Caco-2 (cell line): ENCODE measurements around the gene ANKRD13D. TPM values are rescaled to one million over a fixed set of nuclear protein-coding genes. Genes with fewer than 3 reads are reported as not detected.

Experiments
- BruUV-seq: library from RNA; stranded (reverse); fragments of 400-500 nt; replicated peaks from 2 replicates; lab custom pipeline; 2021; lab: Mats Ljungman, UMichigan
- CTCF ChIA-PET: fragments of 300-600 bp; sonication (Branson Sonifier 250); formaldehyde crosslinking; loops from one replicate; lab custom pipeline; 2022; ENCODE audit warnings: antibody characterized with exemption; lab: Charles Lee
- POLR2A ChIA-PET: fragments of 300-600 bp; sonication (Branson Sonifier 250); formaldehyde crosslinking; loops from one replicate; lab custom pipeline; 2022; ENCODE audit warnings: antibody characterized with exemption; lab: Charles Lee
- DNase-seq, 2 experiments: peaks; one replicate each; pipeline versions ENCODE4 v3.0.0 to v3.0.0-alpha.2; 2020 to 2022
- H3K27me3 ChIP-seq: replicated peaks from 2 replicates; pipeline ENCODE4 v1.6.0; 2011; ENCODE audit warnings: low read length; ENCODE audit not compliant: control insufficient read depth, insufficient read depth
- H3K36me3 ChIP-seq: 2 replicates; pipeline ENCODE4 v1.5.1; 2011; ENCODE audit warnings: low read length; ENCODE audit not compliant: control insufficient read depth, insufficient read depth
- H3K4me1 ChIP-seq: fragments of 250-450 bp; sonication (Bioruptor Pico); 2 replicates; pipeline ENCODE4 v1.5.1; 2020; ENCODE audit warnings: mild to moderate bottlenecking
- H3K4me3 ChIP-seq: 2 replicates; pipeline ENCODE4 v1.5.1; 2011; ENCODE audit warnings: low read depth, mild to moderate bottlenecking, control low read depth, low read length
- H3K9me3 ChIP-seq: fragments of 250-450 bp; sonication (Bioruptor Pico); 2 replicates; pipeline ENCODE4 v1.5.1; 2020; ENCODE audit warnings: mild to moderate bottlenecking, moderate library complexity
- H3K27ac Mint-ChIP-seq: one replicate; pipeline ENCODE4 v1.8.0; 2022; ENCODE audit warnings: mixed read lengths; ENCODE audit not compliant: unreplicated experiment
- H3K27me3 Mint-ChIP-seq: one replicate; pipeline ENCODE4 v1.8.0; 2022; ENCODE audit warnings: mixed read lengths; ENCODE audit not compliant: insufficient read depth, unreplicated experiment
- H3K36me3 Mint-ChIP-seq: one replicate; pipeline ENCODE4 v1.8.0; 2022; ENCODE audit warnings: mild to moderate bottlenecking, mixed read lengths; ENCODE audit not compliant: insufficient read depth, unreplicated experiment
- H3K4me1 Mint-ChIP-seq: one replicate; pipeline ENCODE4 v1.8.0; 2022; ENCODE audit warnings: low read depth, mixed read lengths; ENCODE audit not compliant: unreplicated experiment
- H3K4me3 Mint-ChIP-seq: one replicate; pipeline ENCODE4 v1.8.0; 2022; ENCODE audit warnings: mild to moderate bottlenecking, moderate library complexity, mixed read lengths; ENCODE audit not compliant: unreplicated experiment
- H3K9me3 Mint-ChIP-seq: one replicate; pipeline ENCODE4 v1.8.0; 2022; ENCODE audit warnings: mixed read lengths; ENCODE audit not compliant: unreplicated experiment
- CTCF ChIP-seq, 2 experiments: fragments of 200-600 bp in 1 of 2; IDR thresholded peaks; 1 replicate in 1 of 2; 2 replicates in 1 of 2; pipeline versions ENCODE4 v1.5.1 to v1.8.0; 2011 to 2022; ENCODE audit warnings: antibody characterized with exemption in 1 of 2, control low read depth in 1 of 2, inconsistent platforms in 1 of 2, low read depth in 1 of 2, low read length in 1 of 2, mild to moderate bottlenecking in 1 of 2, moderate library complexity in 1 of 2; ENCODE audit not compliant: insufficient read depth in 1 of 2, severe bottlenecking in 1 of 2, unreplicated experiment in 1 of 2
- intact Hi-C: fragments of 100-400 bp; cut with micrococcal nuclease; formaldehyde crosslinking; loops from one replicate; pipeline ENCODE4 v1.10.0; 2022; ENCODE audit not compliant: unreplicated experiment
- total RNA-seq: library from RNA; stranded (reverse); gene quantifications from 2 replicates; pipeline ENCODE4 v1.2.3, GENCODE V29; 2022

ANKRD13D gene
- total RNA-seq, 1 experiment from 2014 or later: 88.6 TPM

GRCh38 chr11:67322049-67322448, 32.9 kb downstream of the ANKRD13D start:
- CTCF ChIA-PET: interaction anchor here (0.8 to 1.5 kb wide), 4 partner anchors 24 to 60 kb away, joined by 4 read pairs; no protein-coding TSS in a partner anchor
- TF ChIP-seq CTCF (IDR thresholded peaks at IDR 0.05; ENCODE audit: insufficient read depth in 1 of 2, low read depth in 1 of 2, low read length in 1 of 2, severe bottlenecking in 1 of 2, unreplicated experiment in 1 of 2): no peak
- Mint-ChIP-seq H3K27me3 (no peaks in the 10 kb centered on the region), H3K36me3 (peaks cover 14% of the 10 kb centered on the region), H3K9me3 (no peaks in the 10 kb centered on the region), H3K4me1 (no peaks in the 10 kb centered on the region), H3K4me3 (no peak overlapping the region), H3K27ac (no peak overlapping the region)
- no peaks in the 10 kb centered on the region for H3K27me3 ChIP-seq
- no peaks in the 10 kb centered on the region for H3K9me3 ChIP-seq
- 0 out of 2 replicates have a peak, but pooled peaks cover 4% of the 10 kb centered on the region for H3K4me1 ChIP-seq
- intact Hi-C loops: no loop called here
- POLR2A ChIA-PET: no interaction called here
- BruUV-seq: no TSS peak
- DNase-seq: no peak
- no peaks in the 10 kb centered on the region for H3K36me3 ChIP-seq
- no peak overlapping the region for H3K4me3 ChIP-seq

- Mint-ChIP-seq H3K4me1 (no peaks in the 10 kb centered on the region), H3K9me3 (no peaks in the 10 kb centered on the region), H3K4me3 (no peak overlapping the region), H3K36me3 (peaks cover 5% of the 10 kb centered on the region), H3K27ac (no peak overlapping the region), H3K27me3 (no peaks in the 10 kb centered on the region)
- H3K36me3 ChIP-seq: no peaks in the 10 kb centered on the region
- 0 out of 2 replicates have a peak, but pooled peaks cover 3% of the 10 kb centered on the region for H3K9me3 ChIP-seq
- no peak for TF ChIP-seq CTCF (IDR thresholded peaks at IDR 0.05; ENCODE audit: insufficient read depth in 1 of 2, low read depth in 1 of 2, low read length in 1 of 2, severe bottlenecking in 1 of 2, unreplicated experiment in 1 of 2)
- 0 out of 2 replicates have a peak, but pooled peaks cover 2% of the 10 kb centered on the region for H3K4me1 ChIP-seq
- ChIA-PET CTCF (interaction anchor here (0.7 to 1.5 kb wide), 3 partner anchors 28 to 57 kb away, joined by 3 to 4 read pairs (median 4); partner anchors contain the start of gene GRK2), POLR2A (no interaction called here)
- no peak overlapping the region for H3K4me3 ChIP-seq
- H3K27me3 ChIP-seq: no peaks in the 10 kb centered on the region
- intact Hi-C loops: no loop called here
- DNase-seq: no peak
- no TSS peak for BruUV-seq
These were observed 34.4 kb downstream of the ANKRD13D start for GRCh38 chr11:67323526-67323925.

- no peaks in the 10 kb centered on the region for H3K4me1 ChIP-seq
- BruUV-seq: no TSS peak
- no peak overlapping the region for H3K4me3 ChIP-seq
- CTCF ChIA-PET: interaction anchor here (1.4 to 1.5 kb wide), 2 partner anchors 13 to 15 kb away, joined by 3 to 4 read pairs; no protein-coding TSS in a partner anchor
- intact Hi-C loops: no loop called here
- Mint-ChIP-seq H3K4me1 (no peaks in the 10 kb centered on the region), H3K4me3 (no peak overlapping the region), H3K9me3 (no peaks in the 10 kb centered on the region), H3K36me3 (no peaks in the 10 kb centered on the region), H3K27ac (no peak overlapping the region), H3K27me3 (no peaks in the 10 kb centered on the region)
- H3K9me3 ChIP-seq: 0 out of 2 replicates have a peak, but pooled peaks cover 2% of the 10 kb centered on the region
- POLR2A ChIA-PET: no interaction called here
- H3K27me3 ChIP-seq: no peaks in the 10 kb centered on the region
- DNase-seq: no peak
- no peaks in the 10 kb centered on the region for H3K36me3 ChIP-seq
- TF ChIP-seq CTCF (IDR thresholded peaks at IDR 0.05; ENCODE audit: insufficient read depth in 1 of 2, low read depth in 1 of 2, low read length in 1 of 2, severe bottlenecking in 1 of 2, unreplicated experiment in 1 of 2): no peak
These were observed 43.1 kb downstream of the ANKRD13D start for GRCh38 chr11:67332081-67332691.
